Ectodermal cell (in vitro differentiated cells): ENCODE results near the gene ARHGAP25.

Experiments
- H3K27ac ChIP-seq: 2 replicates; pipeline ENCODE4 v1.7.0; 2013; ENCODE audit warnings: mild to moderate bottlenecking, low read depth, low read length; ENCODE audit not compliant: insufficient read depth, poor library complexity, severe bottlenecking
- H3K27me3 ChIP-seq: 2 replicates; pipeline ENCODE4 v1.7.0; 2013; ENCODE audit warnings: mild to moderate bottlenecking, low read length; ENCODE audit not compliant: insufficient read depth, control insufficient read depth, poor library complexity, severe bottlenecking
- H3K36me3 ChIP-seq: one replicate; pipeline ENCODE4 v1.7.0; 2013; ENCODE audit warnings: low read length; ENCODE audit not compliant: control insufficient read depth, insufficient read depth
- H3K4me1 ChIP-seq: one replicate; pipeline ENCODE4 v1.7.0; 2013; ENCODE audit warnings: low read length; ENCODE audit not compliant: control insufficient read depth, insufficient read depth
- H3K4me3 ChIP-seq: 2 replicates; pipeline ENCODE4 v1.7.0; 2013; ENCODE audit warnings: low read depth, low read length, control low read depth; ENCODE audit not compliant: insufficient read depth
- H3K9me3 ChIP-seq: 2 replicates; pipeline ENCODE4 v1.7.0; 2013; ENCODE audit warnings: mild to moderate bottlenecking, low read length, moderate library complexity; ENCODE audit not compliant: control insufficient read depth
- WGBS, 2 experiments: methylation state at CpG; one replicate each; pipeline ENCODE4 v1.1.7; 2013; ENCODE audit warnings: missing lambda C conversion rate in 2 of 2; 5-methylcytosine and 5-hydroxymethylcytosine counted together

Gene ARHGAP25

DNA sequence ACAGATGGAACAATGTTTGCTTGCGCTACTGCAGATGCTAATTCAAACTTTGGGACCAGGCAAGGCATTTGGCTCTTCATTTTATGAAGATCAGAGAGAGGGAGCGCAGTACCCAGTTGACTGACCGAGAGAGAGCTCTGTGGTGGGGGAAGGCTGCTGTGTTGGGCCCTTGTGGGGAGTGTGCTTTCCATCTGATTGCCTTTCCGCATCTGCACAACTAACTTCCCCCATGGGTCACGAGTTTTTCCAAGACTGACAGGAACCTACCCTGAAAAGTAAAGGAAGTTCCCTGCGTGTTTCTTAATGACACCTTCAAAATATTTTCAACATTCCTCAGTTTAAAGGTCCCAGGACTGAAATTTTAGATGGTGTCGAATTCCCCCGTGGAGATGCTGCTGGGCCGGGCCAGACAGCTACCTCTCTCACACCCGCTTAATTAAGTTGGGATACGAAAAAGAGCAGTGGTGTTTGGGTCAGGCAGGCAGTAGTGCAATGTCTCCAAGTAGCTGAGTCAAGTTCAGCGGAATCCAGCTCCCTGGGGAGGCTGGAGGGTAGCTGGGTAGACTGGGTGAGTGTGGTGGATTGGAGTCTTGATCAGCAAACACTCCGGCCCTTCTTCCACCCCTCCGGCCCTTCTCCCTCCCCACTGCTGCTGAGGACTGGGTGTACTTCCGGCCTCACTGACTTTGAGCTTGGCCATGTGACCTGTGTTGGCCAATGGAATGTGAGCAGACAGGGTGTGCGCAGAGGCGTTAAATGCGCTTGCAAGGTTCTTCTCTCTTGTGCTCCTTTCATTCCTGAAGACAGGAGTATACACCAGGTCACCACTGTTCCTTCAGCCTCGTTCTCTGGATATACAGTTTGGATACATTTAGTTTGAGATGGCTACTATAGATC is 2.3 kb upstream of the ARHGAP25 start:
- 94 to 96% methylated on average over 19 of the region's 19 CpGs for WGBS, 2 experiments
- H3K4me3 ChIP-seq, result no peak overlapping the region
- H3K36me3 ChIP-seq, result no peaks in the 10 kb centered on the region
- no peak overlapping the region for H3K27ac ChIP-seq
- H3K9me3 ChIP-seq, result no peaks in the 10 kb centered on the region
- no peaks in the 10 kb centered on the region for H3K27me3 ChIP-seq
- no peaks in the 10 kb centered on the region for H3K4me1 ChIP-seq

DNA sequence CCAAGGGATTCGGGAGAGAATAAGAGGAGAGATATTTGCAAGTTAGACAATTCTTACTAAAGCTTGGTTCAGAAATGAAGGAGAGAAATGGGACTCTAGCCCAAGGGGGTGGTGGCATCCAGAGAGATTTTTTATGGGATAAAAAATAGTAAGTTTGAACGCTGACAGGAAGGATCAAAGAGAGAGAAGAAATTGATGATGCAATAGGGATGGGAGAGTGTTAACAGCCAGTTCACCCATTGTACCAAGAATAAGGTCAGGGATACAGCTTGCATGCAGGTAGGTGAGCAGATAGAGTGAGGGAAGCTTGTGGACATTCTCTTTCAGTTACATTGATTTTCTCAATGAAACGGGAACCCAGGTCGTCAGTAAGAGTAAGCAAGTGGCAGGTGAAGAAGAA is 1.2 kb upstream of the ARHGAP25 start:
- H3K27me3 ChIP-seq, result no peaks in the 10 kb centered on the region
- H3K27ac ChIP-seq, result no peak overlapping the region
- H3K36me3 ChIP-seq, result no peaks in the 10 kb centered on the region
- H3K9me3 ChIP-seq, result no peaks in the 10 kb centered on the region
- WGBS, 2 experiments, result 92 to 95% methylated on average over 4 of the region's 4 CpGs
- H3K4me3 ChIP-seq, result no peak overlapping the region
- H3K4me1 ChIP-seq, result no peaks in the 10 kb centered on the region

DNA sequence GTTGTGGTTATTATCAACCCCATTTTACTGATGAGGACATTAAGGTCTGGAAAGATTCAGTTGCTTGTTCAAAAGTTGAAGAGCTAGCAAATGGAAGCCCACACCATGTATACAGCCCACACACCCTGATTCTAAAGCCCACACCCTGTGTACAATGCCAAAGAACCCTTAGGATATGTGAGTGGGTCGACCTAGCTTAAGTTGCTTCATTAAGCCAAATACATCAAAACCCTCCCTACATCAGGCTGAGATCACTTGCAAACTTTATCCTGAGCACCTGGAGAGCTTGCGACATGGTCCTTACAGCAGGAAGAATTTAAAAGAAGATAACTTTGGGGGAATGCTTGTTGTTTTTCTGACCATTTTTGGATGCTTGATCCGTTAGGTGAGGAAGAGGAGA is 435 bp upstream of the ARHGAP25 start:
- Histone ChIP-seq H3K9me3 (no peaks in the 10 kb centered on the region), H3K27ac (no peak overlapping the region), H3K4me1 (no peaks in the 10 kb centered on the region), H3K4me3 (no peak overlapping the region), H3K27me3 (no peaks in the 10 kb centered on the region), H3K36me3 (no peaks in the 10 kb centered on the region)
- WGBS, 2 experiments, result 96 to 99% methylated on average over 3 of the region's 3 CpGs

DNA sequence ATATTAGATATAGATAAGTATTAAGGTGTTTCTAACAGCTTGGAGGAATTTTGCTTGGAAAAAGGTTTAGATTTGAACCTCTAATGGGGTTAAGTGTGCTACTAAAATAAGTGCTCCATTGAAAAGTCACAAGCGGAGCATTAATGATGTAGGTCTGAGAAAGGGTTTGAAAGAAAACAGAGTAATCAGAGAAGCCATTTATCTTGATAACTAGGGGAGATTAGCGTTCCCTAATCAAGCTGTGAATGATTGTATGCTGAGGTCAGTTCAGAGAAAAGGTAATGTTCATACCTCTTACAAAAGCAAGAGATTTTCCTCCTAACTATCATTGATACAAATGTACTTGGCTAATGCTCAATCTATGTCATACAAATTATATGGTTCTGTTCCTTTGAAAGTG is 1.5 kb downstream of the ARHGAP25 start:
- Histone ChIP-seq H3K27ac (no peak overlapping the region), H3K4me1 (no peaks in the 10 kb centered on the region), H3K9me3 (no peaks in the 10 kb centered on the region), H3K27me3 (no peaks in the 10 kb centered on the region), H3K4me3 (no peak overlapping the region), H3K36me3 (no peaks in the 10 kb centered on the region)
- 91 to 96% methylated on average over 2 of the region's 2 CpGs for WGBS, 2 experiments

DNA sequence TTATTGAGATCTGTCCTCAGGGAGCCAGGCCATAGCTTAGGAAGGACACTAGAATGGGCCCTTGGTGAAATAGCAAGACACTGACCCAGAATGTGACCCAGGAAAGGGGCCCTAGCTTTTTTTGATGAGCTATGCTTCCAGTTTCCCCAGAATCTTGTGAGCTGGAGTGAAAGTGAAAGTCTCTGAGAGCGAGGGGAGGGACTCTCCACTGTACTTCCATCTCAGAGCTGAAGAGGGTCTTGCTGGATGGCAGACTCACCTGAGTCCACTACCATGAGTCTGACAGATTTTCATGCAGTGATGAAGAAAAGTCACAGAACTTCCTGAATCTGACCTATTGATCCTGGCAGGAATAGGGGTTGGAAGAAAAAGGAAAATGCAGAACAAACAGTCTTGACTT is 3.1 kb downstream of the ARHGAP25 start:
- Histone ChIP-seq H3K9me3 (no peaks in the 10 kb centered on the region), H3K4me1 (no peaks in the 10 kb centered on the region), H3K4me3 (no peak overlapping the region), H3K36me3 (no peaks in the 10 kb centered on the region), H3K27ac (no peak overlapping the region), H3K27me3 (no peaks in the 10 kb centered on the region)
- 82 to 89% methylated on average over 1 of the region's 1 CpG for WGBS, 2 experiments

DNA sequence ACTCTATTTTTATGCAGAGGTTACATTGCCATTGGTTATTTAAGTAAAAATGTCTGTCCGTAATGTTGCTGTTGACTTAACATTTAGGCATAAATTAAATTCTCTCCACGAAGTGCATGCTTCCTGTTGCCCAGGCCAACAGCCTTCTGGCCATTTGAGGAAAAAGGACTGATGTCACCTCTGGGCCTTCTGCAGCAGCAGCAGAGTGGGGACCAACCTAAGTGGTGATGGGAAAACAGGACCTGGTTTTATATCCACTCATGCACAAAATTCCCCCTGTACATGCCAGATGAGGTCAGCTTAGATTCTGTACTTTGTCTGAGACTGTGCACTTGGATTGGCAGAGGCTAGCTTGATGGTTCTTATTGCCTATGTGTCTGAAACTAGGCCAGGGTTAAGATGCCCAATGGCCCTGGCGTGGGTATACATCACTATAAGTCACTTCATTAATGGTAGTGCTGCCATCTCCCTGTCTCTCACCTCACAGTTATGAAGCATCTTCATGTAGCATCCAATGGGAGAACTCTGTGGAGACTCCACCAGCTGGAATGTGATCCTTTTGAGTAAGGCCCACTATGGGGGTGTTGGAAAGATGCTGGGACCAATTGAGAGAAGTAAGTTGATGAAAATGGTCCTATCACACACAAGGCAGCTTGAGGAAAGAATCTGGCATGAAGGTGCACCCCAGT is 4.4 kb downstream of the ARHGAP25 start:
- Histone ChIP-seq H3K36me3 (no peaks in the 10 kb centered on the region), H3K4me1 (no peaks in the 10 kb centered on the region), H3K27me3 (no peaks in the 10 kb centered on the region), H3K27ac (no peak overlapping the region), H3K9me3 (no peaks in the 10 kb centered on the region), H3K4me3 (no peak overlapping the region)
- WGBS, 2 experiments, result 93 to 94% methylated on average over 3 of the region's 3 CpGs

DNA sequence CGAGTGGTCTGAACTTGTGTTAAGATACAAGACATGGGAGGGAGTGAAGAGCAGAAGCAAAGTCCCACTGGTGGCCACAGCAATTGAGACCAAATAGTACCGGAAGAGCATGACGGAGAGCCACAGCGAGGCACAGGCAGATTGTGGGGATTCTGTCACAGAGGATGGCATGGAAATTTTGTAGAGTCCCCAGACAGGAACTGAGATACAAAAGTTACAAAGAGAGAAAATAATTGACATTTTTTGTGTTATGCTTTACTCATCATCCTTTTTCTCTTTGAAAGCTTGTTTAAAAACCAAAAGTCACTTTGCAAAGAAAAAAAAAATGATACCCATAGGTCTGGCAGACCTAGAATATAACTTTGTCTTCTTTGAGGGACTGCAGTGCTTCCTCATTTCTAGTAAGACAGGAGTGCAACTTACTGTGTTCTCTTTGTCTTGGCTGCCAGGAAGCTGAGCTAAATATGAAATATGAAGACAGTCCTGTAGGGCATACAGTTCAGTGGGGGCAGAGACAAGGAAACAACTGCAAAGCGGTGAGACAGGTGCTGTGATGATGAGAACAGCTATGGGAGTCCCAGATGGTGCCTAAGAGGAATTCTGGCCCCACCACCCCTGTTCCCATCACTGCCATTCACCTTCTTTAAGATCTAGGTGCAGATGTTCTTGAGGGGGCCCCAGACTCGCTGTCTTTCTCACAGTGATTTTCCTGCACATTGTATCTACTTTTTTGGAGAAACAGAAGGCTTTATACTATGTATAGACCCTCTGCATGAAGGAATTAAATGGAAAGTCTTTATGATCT is 5.2 kb downstream of the ARHGAP25 start:
- Histone ChIP-seq H3K4me1 (no peaks in the 10 kb centered on the region), H3K4me3 (no peak overlapping the region), H3K9me3 (no peaks in the 10 kb centered on the region), H3K27me3 (no peaks in the 10 kb centered on the region), H3K27ac (no peak overlapping the region), H3K36me3 (no peaks in the 10 kb centered on the region)
- WGBS, 2 experiments, result 94 to 95% methylated on average over 6 of the region's 6 CpGs

DNA sequence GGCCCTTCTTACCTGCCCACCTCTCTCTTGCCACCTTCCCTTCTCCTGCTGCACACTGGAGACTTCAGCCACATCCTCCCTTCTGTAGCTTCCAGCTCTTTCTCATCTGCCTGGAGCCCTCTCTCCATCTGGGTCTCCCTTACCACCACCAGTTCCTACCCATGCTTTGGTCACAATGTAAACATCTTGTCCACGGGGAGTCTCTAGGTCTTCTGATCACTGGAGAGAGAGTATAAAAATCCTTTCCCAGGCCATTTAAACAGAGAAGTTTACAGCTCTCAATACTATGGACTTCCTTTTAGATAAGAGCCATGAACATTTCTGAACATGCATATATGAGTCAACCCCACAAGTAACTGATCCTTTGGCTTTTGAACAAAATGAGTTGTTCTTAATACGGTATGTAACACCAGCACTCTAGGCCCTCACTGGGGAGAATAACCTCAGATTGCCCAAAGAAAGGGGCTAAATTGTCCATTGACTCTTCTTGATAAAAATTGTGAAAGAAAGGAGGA is 5.8 kb downstream of the ARHGAP25 start:
- WGBS, 2 experiments, result 93 to 94% methylated on average over 2 of the region's 2 CpGs
- Histone ChIP-seq H3K27me3 (no peaks in the 10 kb centered on the region), H3K9me3 (no peaks in the 10 kb centered on the region), H3K27ac (no peak overlapping the region), H3K36me3 (no peaks in the 10 kb centered on the region), H3K4me1 (no peaks in the 10 kb centered on the region), H3K4me3 (no peak overlapping the region)

DNA sequence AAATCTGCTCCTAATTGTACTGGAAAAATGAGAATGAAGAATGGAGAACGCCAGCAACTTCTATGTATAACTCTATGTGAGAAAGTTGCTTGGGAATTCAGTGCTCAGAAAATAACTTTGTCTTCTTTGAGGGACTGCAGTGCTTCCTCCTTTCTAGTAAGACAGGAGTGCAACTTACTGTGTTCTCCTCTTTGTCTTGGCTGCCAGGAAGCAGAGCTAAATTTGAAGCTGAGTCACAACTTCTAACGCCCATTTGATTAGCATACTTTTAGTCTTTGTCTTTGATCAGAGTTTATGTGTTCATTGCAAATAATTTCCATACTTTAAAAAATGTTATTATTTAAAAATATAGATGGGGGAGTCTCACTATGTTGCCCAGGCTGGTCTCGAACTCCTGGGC is 6.6 kb downstream of the ARHGAP25 start:
- no peaks in the 10 kb centered on the region for H3K36me3 ChIP-seq
- no peaks in the 10 kb centered on the region for H3K4me1 ChIP-seq
- no peak overlapping the region for H3K4me3 ChIP-seq
- H3K27me3 ChIP-seq, result no peaks in the 10 kb centered on the region
- H3K27ac ChIP-seq, result no peak overlapping the region
- WGBS, 2 experiments, result 85 to 100% methylated on average over 2 to 3 of the region's 3 CpGs
- no peaks in the 10 kb centered on the region for H3K9me3 ChIP-seq
